ENCODE measurements around the gene TENM3. TPM values are rescaled to one million over a fixed set of nuclear protein-coding genes. Genes with fewer than 3 reads are reported as not detected.

TENM3 gene
- total RNA-seq, 4 donors from 2014 or later: 0.64 to 5.5 (median 2.1) TPM

DNA sequence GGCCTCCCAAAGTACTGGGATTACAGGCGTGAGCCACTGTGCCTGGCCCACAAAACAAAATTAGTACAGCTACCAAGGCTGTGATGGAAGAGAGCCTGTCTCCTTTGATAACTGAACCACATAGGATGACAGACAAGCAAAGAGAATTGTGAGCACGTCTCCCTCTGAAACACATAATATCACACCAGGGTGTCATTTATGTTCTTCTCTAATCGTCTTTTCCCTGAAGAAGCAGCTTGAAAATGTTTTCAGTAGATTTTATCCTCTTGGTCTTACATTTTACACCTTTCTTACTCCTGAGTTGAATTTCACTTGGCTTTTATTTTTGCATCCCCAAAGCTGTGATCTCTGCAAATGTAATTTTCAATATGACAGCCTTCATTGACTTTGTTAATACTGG, 67.8 kb downstream of the TENM3 start:
- intact Hi-C loops (cut with DNase I): no loop called here
- peaks cover 0 to 14% (median 0%) of the 10 kb centered on the region in 3 donors for H3K4me1 ChIP-seq
- no peak overlapping the region for H3K27ac ChIP-seq
- 81 to 86% methylated on average over 3 of the region's 3 CpGs for WGBS, 2 donors
- H3K4me3 ChIP-seq: no peak overlapping the region
- no peaks in the 10 kb centered on the region for H3K27me3 ChIP-seq
- peaks cover 0 to 18% (median 9%) of the 10 kb centered on the region in 3 donors for H3K9me3 ChIP-seq
- no peak for TF ChIP-seq POLR2A (IDR thresholded peaks at IDR 0.05)
- TF ChIP-seq, protein P1, sequence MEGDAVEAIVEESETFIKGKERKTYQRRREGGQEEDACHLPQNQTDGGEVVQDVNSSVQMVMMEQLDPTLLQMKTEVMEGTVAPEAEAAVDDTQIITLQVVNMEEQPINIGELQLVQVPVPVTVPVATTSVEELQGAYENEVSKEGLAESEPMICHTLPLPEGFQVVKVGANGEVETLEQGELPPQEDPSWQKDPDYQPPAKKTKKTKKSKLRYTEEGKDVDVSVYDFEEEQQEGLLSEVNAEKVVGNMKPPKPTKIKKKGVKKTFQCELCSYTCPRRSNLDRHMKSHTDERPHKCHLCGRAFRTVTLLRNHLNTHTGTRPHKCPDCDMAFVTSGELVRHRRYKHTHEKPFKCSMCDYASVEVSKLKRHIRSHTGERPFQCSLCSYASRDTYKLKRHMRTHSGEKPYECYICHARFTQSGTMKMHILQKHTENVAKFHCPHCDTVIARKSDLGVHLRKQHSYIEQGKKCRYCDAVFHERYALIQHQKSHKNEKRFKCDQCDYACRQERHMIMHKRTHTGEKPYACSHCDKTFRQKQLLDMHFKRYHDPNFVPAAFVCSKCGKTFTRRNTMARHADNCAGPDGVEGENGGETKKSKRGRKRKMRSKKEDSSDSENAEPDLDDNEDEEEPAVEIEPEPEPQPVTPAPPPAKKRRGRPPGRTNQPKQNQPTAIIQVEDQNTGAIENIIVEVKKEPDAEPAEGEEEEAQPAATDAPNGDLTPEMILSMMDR (IDR thresholded peaks at IDR 0.05): no peak
- no peaks in the 10 kb centered on the region for H3K36me3 ChIP-seq
- no peak for DNase-seq

GRCh38 chr4:182314537-182314936, 71.3 kb downstream of the TENM3 start:
- Histone ChIP-seq H3K27me3 (no peaks in the 10 kb centered on the region), H3K9me3 (peaks cover 0 to 18% (median 9%) of the 10 kb centered on the region in 3 donors), H3K4me1 (no peaks in the 10 kb centered on the region), H3K4me3 (no peak overlapping the region), H3K36me3 (no peaks in the 10 kb centered on the region), H3K27ac (no peak overlapping the region)
- intact Hi-C loops (cut with DNase I): no loop called here
- WGBS, 2 donors: 67 to 75% methylated on average over 2 of the region's 2 CpGs
- TF ChIP-seq POLR2A (IDR thresholded peaks at IDR 0.05): no peak
- TF ChIP-seq, protein P1 (IDR thresholded peaks at IDR 0.05): no peak
- no peak for DNase-seq

DNA sequence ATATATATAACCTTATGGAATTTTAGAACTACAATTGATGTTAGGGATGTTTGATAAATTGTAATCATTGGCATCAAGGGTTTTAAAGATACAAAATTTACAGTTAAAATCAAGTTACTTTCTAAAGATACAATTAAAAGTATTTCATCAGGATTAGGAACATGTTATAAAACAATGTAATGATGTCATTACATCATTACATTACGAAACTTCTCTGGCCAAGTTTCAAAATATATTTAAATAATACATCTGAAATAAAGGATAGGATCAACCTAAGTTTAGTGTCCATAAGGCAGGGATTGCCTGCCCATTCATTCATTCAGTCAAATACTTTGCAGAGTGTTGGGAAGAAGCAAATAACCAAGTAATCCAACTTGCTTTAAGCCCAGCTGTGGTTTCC, 75.1 kb downstream of the TENM3 start:
- WGBS, 2 donors: 43 to 48% methylated on average over 1 of the region's 1 CpG
- no peak for DNase-seq
- H3K4me1 ChIP-seq: no peaks in the 10 kb centered on the region
- no peak overlapping the region for H3K4me3 ChIP-seq
- TF ChIP-seq, protein P1 (IDR thresholded peaks at IDR 0.05): no peak
- H3K27me3 ChIP-seq: no peaks in the 10 kb centered on the region
- H3K36me3 ChIP-seq: no peaks in the 10 kb centered on the region
- intact Hi-C loops (cut with DNase I): no loop called here
- no peak overlapping the region for H3K27ac ChIP-seq
- peaks cover 0 to 18% (median 9%) of the 10 kb centered on the region in 3 donors for H3K9me3 ChIP-seq

- no peaks in the 10 kb centered on the region for H3K27me3 ChIP-seq
- no peaks in the 10 kb centered on the region for H3K36me3 ChIP-seq
- DNase-seq: no peak
- H3K4me3 ChIP-seq: no peak overlapping the region
- no peak for TF ChIP-seq POLR2A (IDR thresholded peaks at IDR 0.05)
- TF ChIP-seq, protein P1 (IDR thresholded peaks at IDR 0.05): no peak
- H3K27ac ChIP-seq: no peak overlapping the region
- no peaks in the 10 kb centered on the region for H3K4me1 ChIP-seq
- H3K9me3 ChIP-seq: peaks cover 0 to 3% (median 0%) of the 10 kb centered on the region in 3 donors
- intact Hi-C loops (cut with DNase I): no loop called here
- WGBS, 2 donors: 79 to 80% methylated on average over 6 of the region's 6 CpGs
Observed at GRCh38 chr4:182320092-182320491, 76.9 kb downstream of the TENM3 start.

DNA sequence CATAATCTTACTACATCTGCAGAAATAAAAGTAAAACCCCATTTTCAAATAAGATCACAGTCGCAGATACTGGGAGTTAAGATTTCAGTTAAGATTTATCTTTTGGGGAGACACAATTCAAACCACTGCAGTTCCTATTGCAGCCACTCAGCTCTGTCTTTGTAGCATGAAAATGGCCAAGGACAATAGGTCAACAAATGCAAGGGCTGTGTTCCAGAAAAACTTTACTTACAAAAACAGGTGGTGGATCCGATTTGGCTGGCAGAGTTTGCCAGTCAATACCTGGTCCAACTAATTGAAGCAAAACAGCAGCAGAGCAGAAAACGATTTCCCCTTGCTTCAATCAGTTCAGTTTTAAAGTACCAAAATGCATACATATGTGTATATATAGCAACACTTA, 77.4 kb downstream of the TENM3 start:
- DNase-seq: no peak
- Histone ChIP-seq H3K9me3 (no peaks in the 10 kb centered on the region), H3K27me3 (no peaks in the 10 kb centered on the region), H3K36me3 (no peaks in the 10 kb centered on the region), H3K4me3 (no peak overlapping the region), H3K27ac (no peak overlapping the region), H3K4me1 (no peaks in the 10 kb centered on the region)
- WGBS, 2 donors: 64 to 75% methylated on average over 3 of the region's 3 CpGs
- intact Hi-C loops (cut with DNase I): no loop called here
- TF ChIP-seq, protein P1 (IDR thresholded peaks at IDR 0.05): no peak
- TF ChIP-seq POLR2A (IDR thresholded peaks at IDR 0.05): no peak

Measured in esophagus squamous epithelium (tissue), 5 donors.